GM19025 (cell line): ENCODE results near the gene KLF4.

Experiments
- ATAC-seq: cut with Tn5 transposase; IDR thresholded peaks from one replicate; pipeline ENCODE4 v1.9.1; 2021; ENCODE audit warnings: mild to moderate bottlenecking, low read depth, moderate library complexity; ENCODE audit not compliant: unreplicated experiment

Gene KLF4

GRCh38 chr9:107460153-107461023 lies 29.2 kb downstream of the KLF4 start:
- no peak for ATAC-seq

- no peak for ATAC-seq
Observed at GRCh38 chr9:107455425-107456135, 34.0 kb downstream of the KLF4 start.

- ATAC-seq, result no peak
Observed at GRCh38 chr9:107453479-107453878, 36.1 kb downstream of the KLF4 start.

- ATAC-seq, result no peak
Observed at GRCh38 chr9:107447834-107448233, 41.7 kb downstream of the KLF4 start.

- ATAC-seq, result no peak
Observed at GRCh38 chr9:107447081-107447480, 42.5 kb downstream of the KLF4 start.

- no peak for ATAC-seq
Observed at GRCh38 chr9:107446491-107446890, 43.1 kb downstream of the KLF4 start.

- ATAC-seq, result no peak
Observed at GRCh38 chr9:107443786-107444185, 45.8 kb downstream of the KLF4 start.

GRCh38 chr9:107439991-107440456 lies 49.5 kb downstream of the KLF4 start:
- no peak for ATAC-seq

- ATAC-seq, result no peak
Observed at GRCh38 chr9:107438211-107439031, 51.1 kb downstream of the KLF4 start.

- ATAC-seq, result no peak
Observed at GRCh38 chr9:107437716-107438115, 51.9 kb downstream of the KLF4 start.

GRCh38 chr9:107435415-107435814 lies 54.2 kb downstream of the KLF4 start:
- ATAC-seq, result no peak
